Measurements from ENCODE around the gene CCDC70.
"Not testable (repeated sequence)": the region's sequence is repeated elsewhere in the genome, so short reads cannot be mapped to it uniquely, and the experiment has no call there.

Gene CCDC70

DNA sequence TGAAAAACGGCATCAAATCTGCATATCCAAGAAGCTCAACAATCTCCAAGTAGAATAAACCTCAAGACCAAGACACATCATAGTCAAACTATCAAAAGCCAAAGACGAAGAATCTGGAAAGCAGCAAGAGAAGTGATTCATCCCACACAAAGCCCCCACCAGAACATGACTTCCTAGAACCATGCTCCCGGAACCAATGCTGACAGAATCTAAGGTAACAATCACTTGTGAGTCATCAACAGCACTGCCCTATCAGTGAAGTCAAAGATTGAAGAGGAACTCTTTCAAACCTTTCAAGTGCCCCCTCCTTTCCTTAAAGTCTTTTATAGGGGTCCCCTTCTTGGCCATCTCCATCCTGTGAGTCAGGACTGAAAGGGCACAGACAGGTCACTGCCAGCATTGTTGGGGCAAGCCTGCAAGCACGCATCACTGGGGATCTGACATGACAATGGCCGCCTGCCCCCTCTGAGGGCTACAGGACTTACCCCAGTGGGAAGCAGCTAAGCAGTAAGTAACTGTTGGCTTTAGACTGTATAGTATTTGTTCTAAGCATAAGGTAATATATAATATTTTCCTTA lies at the start of gene CCDC70:
Gene CCDC70 (plus strand): TSS at position 247 of the 578 bp plus-strand sequence. CDS start 3,443 bp downstream, outside the sequence.
- peak; percentile 12 for DNase-seq (ENCODE audit: low read depth)

DNA sequence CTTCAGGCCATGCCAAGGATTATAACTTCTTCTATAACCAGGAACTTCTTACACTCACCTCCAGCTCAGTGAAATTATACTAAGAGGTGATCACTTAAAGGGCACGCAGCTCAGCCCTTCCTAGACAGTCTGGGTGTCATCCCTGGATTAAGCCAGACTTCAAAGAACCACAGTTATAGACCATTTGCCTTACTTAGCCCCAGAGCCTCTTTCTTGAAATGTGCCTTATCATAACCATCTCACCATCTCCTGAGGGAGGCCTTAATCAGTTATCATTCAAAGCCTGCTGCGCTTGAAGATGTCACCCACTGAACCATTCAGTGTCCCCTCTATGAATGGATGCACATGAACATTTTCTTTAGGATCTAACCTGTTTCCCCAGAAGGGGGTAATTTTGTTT lies 47.7 kb upstream of the CCDC70 start:
- no peak for DNase-seq (ENCODE audit: low read depth)

DNA sequence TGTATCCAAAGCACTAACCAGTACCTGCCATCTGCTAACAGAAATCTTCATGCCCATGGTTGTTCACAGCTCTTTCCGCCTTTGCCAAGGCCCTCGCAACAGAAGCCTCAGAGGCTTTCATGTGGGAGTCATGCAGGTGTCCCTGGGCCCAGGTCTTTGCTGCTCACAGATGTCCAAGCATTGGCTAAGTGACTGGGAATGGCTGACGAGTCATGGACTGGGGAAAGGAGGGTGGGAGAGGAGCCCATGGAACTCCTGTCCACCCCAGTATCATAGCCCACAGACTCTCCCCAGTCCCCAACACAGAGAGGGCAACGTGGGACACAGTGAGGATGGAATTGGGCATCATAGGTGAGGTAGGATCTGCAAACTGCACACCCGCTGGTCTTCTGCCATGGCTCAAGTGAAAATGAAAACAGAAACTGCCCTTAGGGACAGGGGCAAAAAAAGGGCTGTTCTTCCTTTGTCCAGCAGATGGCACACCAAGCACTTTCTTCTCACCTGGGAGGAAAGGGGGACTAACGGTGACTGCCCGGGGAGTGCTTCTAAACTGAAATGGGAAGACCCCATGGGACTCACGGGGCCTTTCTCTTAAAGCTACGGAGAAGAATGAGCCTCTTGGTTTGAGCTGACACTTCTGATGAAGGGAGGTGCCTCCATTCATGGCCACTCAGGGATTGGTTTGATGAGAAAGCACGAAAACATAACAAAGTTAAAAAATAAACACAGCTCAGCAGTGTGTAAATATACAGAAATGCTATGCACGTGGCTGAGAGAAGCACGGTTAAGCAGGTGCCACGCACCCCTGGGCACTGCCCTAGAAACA lies 46.7 kb upstream of the CCDC70 start:
- DNase-seq (ENCODE audit: low read depth), result peak; percentile 67

DNA sequence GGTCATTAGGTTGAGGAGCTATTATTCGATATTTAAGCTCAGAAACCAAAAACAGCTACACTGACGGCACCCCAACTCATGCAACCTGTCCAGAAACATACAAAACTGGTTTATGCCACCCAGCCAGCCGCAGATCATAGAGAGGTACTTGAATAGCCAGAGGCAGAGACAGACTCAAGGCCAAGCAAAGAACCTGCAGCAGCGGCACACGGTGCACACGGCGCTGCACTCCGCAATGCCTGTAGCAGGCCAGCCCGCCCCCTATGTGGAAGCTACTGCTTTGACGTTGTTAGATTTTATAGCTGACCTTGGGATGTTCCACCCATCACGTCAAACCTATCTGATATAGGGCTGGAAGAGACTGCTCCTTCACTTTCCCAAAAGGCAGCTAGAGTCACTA lies 45.9 kb upstream of the CCDC70 start:
- DNase-seq (ENCODE audit: low read depth), result no peak

DNA sequence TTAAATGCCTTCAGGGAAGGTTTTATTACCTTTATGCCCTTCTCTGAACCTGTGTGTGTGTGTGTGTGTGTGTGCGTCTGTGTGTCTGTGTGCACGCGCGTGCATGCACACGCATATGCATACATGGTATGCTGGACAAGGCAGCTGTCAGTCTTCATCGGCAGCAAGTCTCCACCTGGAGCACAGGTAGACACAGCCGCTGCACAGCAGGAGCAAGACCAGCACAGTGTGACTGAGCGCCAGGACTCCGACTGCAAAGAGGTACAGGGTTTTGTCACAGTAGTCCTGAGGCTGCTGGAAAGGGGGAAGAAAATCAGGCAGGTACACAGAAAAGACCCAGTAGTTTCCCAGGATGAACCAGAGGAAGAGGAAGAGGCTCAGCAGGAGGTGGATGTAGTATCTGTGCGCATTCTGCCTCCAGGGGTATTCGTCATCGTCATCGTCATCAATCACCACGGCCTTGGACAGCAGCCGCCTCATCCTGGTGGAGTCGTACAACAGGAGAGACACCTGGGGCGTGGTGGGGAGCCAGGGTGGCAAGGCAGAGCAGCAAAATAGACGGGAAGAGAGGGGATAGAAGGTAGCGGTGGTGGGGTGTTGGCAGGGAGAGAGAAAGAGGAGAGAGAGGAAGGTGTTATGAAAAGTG lies 45.0 kb upstream of the CCDC70 start:
- DNase-seq (ENCODE audit: low read depth), result no peak

DNA sequence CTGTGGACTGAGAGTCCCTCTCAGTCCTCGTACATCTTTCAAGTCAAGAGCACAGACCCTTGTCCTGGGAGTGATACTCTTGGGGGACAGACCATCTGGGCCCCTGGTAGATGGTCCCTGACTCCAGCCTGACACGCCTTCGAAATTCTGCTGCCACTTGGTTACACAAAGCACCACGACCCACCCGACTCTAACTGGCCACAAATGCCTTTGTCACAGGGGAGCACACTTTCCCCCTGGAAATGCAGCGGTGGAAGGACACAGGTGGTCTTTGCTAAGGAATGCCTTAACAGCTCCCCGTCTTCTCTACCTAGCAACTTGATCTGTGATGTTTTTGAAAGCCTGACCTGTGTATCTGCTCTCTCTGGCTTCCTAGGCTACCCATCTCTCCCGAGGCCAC lies 44.1 kb upstream of the CCDC70 start:
- no peak for DNase-seq (ENCODE audit: low read depth)

DNA sequence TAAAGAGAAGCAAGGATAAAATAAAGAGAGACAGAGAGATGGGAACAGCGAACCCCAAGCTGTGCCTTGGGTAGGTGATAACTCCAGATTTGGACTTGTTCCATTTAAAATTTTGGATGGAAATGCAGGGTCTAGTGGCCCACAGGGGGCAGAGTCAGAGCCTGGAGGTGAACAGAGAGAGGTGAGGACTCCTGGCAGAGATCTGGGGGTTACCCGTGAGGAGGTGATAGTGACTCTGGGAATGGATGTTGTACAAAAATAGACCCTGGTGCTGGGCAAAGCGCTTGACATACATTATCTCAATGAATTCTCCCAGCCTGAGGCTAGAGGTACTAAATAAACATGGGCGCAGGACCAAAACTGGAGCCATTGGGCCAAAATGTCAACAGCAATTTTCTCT lies 43.5 kb upstream of the CCDC70 start:
- no peak for DNase-seq (ENCODE audit: low read depth)

DNA sequence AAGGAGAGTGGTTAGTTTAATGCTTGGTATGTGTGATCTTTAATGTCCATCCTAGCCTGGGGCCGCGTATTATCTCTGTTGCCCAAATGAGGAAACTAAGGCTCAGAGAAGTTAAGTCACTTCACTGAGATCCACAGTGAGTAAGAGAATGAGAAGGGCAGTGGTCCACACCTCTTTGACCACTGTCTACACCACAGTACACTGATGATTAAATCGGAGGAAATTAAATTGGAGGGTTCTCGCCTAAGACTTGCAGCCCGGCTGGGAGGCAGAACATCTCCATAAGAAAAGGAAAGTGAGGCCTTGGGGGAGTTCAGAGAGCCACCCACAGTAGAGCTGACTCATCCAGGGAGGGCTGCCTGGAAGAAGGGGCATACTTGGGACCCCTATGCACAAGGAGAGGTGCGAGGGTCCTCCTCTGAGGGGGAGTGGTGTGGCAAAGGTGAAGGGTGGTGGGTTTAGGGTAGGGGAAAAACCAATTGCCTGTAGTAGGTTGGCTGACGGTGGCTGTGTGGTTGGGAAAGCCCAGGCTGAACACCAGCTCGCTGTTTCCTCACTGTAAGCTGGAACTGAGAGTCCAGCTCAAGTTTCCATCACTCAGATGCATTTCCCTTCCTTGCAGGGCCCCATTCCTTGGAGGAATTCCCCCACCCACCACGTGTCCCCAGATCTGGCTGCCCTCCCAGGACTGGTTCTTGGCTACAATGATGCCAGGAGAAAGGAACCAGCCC lies 42.8 kb upstream of the CCDC70 start:
- peak; percentile 48 for DNase-seq (ENCODE audit: low read depth)

DNA sequence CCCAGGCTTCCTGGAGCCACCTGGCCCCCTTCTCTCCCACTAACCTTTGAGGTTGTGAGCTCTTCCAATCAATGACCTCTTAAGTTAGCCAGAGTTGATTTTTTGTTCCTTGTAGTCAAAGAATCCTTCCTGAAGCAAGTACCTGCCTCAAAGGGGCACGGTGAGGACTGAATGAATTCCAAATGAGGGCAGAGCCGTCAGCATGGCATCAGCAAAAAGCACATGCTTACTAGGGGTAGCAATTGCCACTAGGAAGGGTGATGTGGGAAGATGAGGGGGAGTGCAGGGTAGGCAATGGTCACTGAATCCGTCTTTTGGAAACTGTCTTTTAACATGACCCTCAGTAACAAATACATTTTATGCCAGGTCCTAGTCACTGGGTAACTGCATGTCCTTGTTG lies 42.2 kb upstream of the CCDC70 start:
- no peak for DNase-seq (ENCODE audit: low read depth)

DNA sequence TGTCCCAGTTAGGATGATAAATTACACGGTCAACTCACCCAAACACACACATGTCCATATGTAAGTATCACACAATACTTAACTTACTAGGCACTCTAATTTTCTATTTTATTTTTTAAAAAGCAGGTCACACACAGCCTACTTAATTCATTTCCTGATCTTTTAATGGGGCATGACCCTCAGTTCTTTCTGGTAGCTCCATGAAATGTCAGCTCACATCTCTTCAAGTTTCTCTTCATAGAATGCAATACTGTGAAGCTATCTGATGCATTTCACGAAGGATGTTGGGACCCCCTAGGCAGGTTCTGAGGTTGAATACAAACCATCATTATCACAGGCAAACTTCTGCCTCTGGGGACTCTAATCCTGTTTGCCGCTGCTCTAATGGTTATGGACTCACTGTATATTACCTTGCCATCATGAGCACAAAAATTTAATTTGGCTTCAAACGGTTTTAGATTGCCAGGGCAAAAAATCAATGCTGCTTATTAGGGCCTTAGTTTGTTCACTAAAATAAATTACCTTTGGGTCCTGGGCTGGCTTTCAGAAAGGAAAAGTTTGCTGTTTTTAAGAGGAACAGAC lies 41.7 kb upstream of the CCDC70 start:
- DNase-seq (ENCODE audit: low read depth), result no peak

DNA sequence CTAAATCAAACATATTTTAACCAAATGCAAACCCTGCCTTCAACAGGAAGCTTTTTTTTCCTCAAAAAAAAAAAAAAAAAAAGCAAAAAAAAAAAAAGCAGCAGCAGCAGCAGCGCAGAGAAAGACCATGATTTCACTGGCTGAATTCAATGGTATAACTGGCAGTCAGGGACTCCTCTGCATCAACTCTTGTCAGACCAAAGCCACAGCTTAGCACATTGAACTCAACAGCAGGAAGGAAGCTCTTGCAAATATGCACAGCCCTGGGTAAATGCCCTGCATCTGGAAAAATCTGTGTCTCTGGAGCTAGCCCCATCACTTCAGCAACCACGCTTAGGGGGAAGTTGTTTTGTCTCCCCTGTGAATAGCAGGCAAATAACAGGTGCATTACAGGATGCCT lies 40.2 kb upstream of the CCDC70 start:
- DNase-seq (ENCODE audit: low read depth), result no peak

DNA sequence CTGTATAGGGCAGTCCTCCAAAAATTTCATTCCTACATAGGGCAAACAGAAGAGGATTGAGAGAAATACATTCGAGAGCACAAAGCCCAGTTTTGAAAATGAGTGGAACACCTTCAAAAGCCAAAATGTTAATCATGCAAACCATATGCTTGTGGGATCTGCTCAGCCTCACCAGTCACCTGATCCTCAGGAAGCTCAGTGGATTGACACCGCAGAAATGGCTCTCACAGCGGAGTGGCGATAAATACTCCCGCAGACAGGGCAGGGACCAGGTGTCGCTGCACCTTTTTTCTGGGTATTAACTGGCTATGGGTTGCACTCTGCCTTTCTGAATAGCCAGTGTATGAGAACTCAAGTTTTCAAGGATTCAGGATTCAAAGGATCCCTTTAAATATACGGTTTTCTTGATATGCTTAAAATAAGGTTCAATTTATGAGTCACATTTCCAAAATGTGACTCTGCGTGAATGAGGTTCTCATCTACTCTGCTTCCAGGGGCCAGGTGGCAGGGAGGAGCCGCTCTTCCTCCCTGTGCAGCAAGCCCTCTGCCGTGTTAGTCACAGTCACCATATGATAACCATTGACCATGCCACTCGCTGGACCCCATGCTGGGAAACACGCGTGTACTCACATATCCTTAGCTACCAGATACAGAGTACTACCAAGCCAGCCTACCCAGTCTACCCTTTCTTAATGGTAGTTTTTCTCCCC lies 39.5 kb upstream of the CCDC70 start:
- DNase-seq (ENCODE audit: low read depth), result no peak

DNA sequence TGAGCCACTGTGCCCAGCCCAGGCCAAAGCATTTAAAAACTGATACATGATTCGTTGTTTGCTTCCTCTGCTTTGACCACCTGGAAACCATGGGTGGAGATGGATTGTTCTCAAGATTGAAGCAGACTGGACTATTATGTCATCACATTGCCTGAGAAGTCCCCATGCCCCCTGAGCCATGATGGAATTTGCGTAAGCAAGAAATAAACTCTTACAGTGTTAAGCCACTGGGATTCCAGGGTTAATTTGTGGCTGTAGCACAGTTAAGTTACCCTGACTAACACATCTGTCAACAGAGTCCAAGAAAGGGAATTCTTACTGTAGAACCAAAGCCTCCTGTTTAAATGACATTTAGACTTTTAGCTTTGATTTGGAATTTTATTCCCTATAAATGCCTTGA lies 38.4 kb upstream of the CCDC70 start:
- no peak for DNase-seq (ENCODE audit: low read depth)

DNA sequence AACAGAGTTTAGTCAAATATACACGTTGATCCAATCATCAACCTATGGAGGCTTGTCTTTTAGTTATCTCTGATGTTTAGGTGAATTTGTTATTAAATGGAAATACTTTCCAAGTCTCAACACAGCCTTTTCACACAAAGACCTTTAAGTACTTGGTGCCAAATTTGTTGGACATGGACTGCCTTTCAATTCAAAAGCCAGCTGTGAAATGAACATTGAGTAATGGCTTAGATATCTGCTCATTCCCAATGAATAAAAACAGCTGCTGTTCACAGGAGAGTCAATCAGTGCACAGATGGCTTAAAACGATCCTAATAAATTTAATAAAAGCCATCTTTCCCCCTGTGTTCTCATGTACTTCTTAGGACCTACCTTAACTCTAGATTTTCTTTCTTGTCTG lies 37.9 kb upstream of the CCDC70 start:
- DNase-seq (ENCODE audit: low read depth), result no peak

DNA sequence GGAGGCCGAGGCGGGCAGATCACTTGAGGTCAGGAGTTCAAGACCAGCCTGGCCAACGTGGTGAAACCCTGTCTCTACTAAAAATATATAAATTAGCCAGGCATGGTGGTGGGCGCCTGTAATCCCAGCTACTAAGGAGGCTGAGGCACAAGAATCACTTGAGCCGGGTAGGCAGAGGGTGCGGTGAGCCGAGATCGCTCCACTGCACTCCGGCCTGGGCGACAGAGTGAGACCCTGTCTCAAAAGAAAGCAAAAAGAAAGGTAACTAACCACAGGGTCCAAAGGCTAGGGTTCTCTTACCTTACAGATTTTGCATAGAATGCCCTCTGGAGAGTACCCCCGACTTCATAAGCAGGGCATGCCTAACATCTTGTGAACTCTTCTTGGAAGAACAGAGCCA lies 37.1 kb upstream of the CCDC70 start:
- DNase-seq (ENCODE audit: low read depth), result not testable (repeated sequence)

DNA sequence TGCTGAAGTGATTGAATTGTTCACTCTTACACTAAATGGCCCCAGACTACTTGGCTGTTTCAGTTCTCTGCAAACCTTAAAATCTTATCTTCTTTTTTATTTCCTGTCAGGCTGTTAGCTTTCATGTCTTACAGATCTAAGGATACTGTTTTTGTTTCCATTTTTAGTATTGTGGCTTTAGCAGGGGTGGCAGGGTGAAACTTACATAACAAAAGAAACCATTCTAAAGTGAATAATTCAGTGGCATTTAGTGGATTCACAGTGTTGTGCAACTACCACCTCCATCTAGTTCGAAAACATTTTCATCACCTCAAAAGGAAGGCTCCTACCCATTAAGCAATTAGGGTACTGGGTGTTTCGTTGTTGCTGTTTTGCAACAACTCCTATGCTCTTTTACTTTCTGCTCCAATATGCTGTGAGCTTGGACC lies 36.6 kb upstream of the CCDC70 start:
- no peak for DNase-seq (ENCODE audit: low read depth)

DNA sequence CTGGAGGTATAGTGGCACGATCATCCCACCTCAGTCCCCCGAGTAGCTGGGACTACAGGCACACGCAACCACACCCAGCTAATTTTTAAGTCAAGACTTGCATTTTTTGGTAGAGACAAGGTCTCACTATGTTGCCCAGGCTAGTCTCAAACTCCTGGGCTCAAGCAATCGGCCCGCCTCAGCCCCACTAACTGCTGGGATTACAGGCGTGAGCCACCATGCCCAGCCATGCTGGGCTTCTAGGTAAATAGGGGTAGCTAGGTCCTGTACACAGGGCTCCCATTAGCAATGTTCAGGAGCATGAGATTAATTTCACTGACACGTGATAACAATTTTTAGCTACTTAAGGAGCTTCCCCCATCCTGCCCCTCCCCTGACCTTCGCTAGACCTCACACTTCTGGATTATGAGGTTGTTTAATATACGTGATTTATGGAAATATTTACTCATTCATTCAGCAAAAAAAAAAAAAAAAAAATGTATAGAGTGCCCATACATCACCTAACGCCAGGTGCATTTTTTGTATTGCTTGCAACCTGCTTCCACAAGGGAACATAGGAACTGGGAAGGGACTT lies 36.0 kb upstream of the CCDC70 start:
- DNase-seq (ENCODE audit: low read depth), result no peak

DNA sequence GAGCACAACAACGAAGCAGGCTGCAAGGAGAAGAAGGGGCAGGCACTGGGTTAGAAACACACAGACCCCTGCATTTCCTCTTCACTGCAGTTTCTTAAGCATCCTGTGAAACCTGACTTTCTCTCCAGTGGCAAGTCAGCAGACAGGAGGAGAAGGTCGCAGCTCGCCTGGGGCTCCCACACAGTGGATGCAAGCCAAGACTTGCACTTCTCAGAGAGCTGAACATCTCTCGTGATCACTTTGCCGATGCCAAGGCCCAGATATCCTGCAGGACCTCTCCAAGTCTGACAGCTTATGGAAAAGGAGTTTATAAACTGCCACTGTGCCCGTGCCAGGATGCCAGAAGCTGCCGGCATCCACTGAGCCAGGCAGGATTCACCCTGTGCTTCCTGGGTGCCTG lies 35.2 kb upstream of the CCDC70 start:
- DNase-seq (ENCODE audit: low read depth), result no peak

DNA sequence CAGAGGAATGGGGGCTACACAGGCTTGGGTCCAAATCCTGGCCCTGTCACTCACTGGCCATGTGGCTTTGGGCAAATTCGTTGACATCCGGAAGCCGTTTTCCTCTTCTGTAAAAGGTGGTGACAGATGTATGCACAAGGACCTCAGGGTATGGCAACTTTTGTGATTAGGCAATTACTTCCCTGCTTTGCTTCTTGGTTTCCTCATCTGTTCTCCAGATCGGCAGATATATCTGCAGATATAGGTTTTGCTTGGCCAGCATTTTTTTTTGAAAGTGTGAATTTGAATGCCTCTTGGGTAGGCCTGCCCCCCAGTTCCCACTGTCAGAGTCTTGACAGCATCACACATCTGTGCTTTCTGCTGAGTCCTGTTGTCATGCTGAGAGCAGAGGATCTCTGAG lies 34.5 kb upstream of the CCDC70 start:
- DNase-seq (ENCODE audit: low read depth), result no peak

DNA sequence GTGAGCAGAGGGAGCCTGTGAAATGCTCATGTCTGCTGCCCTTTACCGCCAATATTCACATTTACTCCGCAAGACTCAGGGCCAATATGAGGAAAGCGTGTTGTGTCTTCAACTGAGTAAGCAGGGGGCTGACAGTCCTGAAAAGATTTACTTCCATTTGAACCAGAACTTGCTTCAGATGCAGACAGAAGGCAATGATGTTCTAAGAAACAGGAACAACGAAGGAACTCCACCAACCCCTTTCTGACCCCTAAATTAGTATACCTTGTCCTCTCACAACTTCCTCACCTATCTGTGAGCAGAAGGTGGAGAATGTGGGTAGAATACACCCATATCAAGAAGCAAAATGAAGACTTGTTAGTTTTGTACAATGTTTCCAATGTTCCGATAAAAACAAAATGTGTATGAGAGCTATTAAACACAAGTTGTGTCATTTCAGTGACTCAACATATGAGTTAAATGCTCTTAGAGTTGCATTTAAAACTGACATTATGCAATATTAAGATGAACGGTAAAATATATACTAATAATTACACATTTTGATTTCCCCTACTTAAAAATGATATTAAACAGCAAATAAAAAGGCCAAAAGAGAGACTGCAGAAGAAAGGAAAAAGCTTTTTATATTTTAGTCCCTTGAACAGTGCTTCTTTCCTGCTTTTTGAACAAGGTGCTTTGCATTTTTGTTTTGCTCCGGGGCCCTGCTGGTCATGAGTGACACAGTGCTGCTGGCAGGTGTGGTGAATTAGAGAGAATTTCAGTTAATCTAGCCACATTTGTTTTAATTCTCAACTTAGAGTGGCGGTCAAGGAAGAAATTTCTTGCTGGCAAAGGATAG lies 32.8 kb upstream of the CCDC70 start:
- no peak for DNase-seq (ENCODE audit: low read depth)

DNA sequence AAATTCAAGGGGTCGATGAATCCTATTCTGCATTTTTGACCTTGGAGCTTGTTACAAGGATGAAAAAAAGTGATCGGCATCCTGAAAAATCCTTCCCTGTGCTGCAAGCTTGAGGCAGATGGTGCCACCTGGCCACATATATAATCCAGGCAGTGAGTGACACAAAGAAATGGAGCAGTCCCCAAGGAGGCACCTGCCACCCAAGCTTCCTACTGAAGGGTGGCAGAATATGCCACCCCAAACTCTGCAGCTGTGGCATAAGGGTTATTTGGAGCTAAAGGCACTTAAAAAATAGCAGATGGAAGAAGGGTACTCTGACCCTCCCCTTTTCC lies 32.2 kb upstream of the CCDC70 start:
- DNase-seq (ENCODE audit: low read depth), result no peak

Data from activated T-cell treated with anti-CD3 and anti-CD28 coated beads for 48 hours (primary cell).